Keratinocyte (primary cell): Measurements from ENCODE around the gene BLZF1.

Experiments
- EZH2 ChIP-seq: IDR thresholded peaks from one replicate; pipeline ENCODE4 v1.6.1; 2012; ENCODE audit warnings: inconsistent platforms, mild to moderate bottlenecking, low read length, moderate library complexity
- TF ChIP-seq, protein P1 (sequence below), 3 experiments: IDR thresholded peaks in 1 of 3; conservative IDR thresholded peaks in 1 of 3; optimal IDR thresholded peaks in 1 of 3; 2 replicates in 2 of 3; 3 replicates in 1 of 3; pipeline versions ENCODE3 to v1.5.1; 2011; ENCODE audit warnings: low read length in 3 of 3, mild to moderate bottlenecking in 3 of 3, moderate library complexity in 2 of 3, control low read depth in 1 of 3, inconsistent platforms in 1 of 3; ENCODE audit not compliant: insufficient read depth in 2 of 3; ENCODE audit errors: extremely low read depth in 1 of 3

DNA sequence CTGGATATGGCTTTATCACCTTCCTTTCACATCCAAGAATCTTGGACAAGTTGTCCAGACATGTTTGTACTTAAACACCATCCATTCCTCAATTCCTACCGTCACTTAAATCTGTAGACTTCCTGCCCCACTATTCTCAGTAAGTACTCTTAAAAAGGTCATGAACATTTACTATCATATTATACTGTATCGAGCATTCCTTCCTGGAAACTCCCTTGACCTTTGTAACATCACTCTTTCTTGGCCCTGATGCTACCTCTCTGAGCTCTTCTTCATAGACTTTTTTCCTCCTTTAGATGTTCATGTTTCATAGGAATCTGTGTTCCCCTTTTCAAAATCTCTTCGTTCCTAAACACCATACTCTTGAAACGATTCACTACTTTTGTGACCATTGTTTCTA is 15.5 kb downstream of the BLZF1 start:
- TF ChIP-seq, protein P1, sequence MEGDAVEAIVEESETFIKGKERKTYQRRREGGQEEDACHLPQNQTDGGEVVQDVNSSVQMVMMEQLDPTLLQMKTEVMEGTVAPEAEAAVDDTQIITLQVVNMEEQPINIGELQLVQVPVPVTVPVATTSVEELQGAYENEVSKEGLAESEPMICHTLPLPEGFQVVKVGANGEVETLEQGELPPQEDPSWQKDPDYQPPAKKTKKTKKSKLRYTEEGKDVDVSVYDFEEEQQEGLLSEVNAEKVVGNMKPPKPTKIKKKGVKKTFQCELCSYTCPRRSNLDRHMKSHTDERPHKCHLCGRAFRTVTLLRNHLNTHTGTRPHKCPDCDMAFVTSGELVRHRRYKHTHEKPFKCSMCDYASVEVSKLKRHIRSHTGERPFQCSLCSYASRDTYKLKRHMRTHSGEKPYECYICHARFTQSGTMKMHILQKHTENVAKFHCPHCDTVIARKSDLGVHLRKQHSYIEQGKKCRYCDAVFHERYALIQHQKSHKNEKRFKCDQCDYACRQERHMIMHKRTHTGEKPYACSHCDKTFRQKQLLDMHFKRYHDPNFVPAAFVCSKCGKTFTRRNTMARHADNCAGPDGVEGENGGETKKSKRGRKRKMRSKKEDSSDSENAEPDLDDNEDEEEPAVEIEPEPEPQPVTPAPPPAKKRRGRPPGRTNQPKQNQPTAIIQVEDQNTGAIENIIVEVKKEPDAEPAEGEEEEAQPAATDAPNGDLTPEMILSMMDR (optimal IDR thresholded peaks at IDR 0.05 in 1 of 3, IDR thresholded peaks at IDR 0.05 in 1 of 3, conservative IDR thresholded peaks at IDR 0.05 in 1 of 3; ENCODE audit: extremely low read depth in 1 of 3, insufficient read depth in 2 of 3, low read length in 3 of 3) = no peak
- TF ChIP-seq EZH2 = no peak
